Stimulated activated CD8-positive, alpha-beta memory T cell treated with anti-CD3 and anti-CD28 coated beads, Interleukin-12 subunit alpha, Interleukin-12 subunit beta, amount 100 ng/mL, for 1 hour (primary cell): ENCODE data around the gene UBLCP1.
A peak's percentile ranks its signal among the peaks of the same experiment; 100 is the strongest.

Experiments used
- DNase-seq: peaks from one replicate; pipeline ENCODE4 v3.0.0-alpha.2; 2020; ENCODE audit warnings: low read depth

UBLCP1 gene

GRCh38 chr5:159313197-159313596 lies 50.1 kb downstream of the UBLCP1 start:
- DNase-seq, result no peak

GRCh38 chr5:159316519-159317383 lies 53.7 kb downstream of the UBLCP1 start:
- DNase-seq, result peak; percentile 19

- no peak for DNase-seq
Observed at GRCh38 chr5:159317849-159318248, 54.8 kb downstream of the UBLCP1 start.

- no peak for DNase-seq
Observed at GRCh38 chr5:159318448-159318847, 55.4 kb downstream of the UBLCP1 start.

GRCh38 chr5:159319363-159319762 lies 56.3 kb downstream of the UBLCP1 start:
- DNase-seq, result no peak

GRCh38 chr5:159319832-159320231 lies 56.7 kb downstream of the UBLCP1 start:
- no peak for DNase-seq

GRCh38 chr5:159322180-159322579 lies 59.1 kb downstream of the UBLCP1 start:
- DNase-seq, result no peak

GRCh38 chr5:159324102-159324755 lies 61.1 kb downstream of the UBLCP1 start:
- no peak for DNase-seq

GRCh38 chr5:159324986-159325385 lies 61.9 kb downstream of the UBLCP1 start:
- DNase-seq, result no peak

- no peak for DNase-seq
Observed at GRCh38 chr5:159330131-159330800, 67.2 kb downstream of the UBLCP1 start, which contains the start of gene IL12B. TSS of gene IL12B (minus strand) at chr5:159330487. CDS start at chr5:159326782, 3,705 bp downstream.

- peak; percentile 59 for DNase-seq
Observed at GRCh38 chr5:159331093-159331973, 68.2 kb downstream of the UBLCP1 start.

GRCh38 chr5:159332800-159333544 lies 69.9 kb downstream of the UBLCP1 start:
- no peak for DNase-seq

- DNase-seq, result no peak
Observed at GRCh38 chr5:159333545-159333925, 70.4 kb downstream of the UBLCP1 start.
